Colonic mucosa (tissue), 4 donors: ENCODE measurements around the gene SLC9A9. TPM values are rescaled to one million over a fixed set of nuclear protein-coding genes. Genes with fewer than 3 reads are reported as not detected.

Source experiments
- DNase-seq: peaks from one replicate; pipeline ENCODE4 v3.0.0-alpha.2; 2020
- H3K27ac ChIP-seq: fragments of 200-600 bp; one replicate; pipeline ENCODE4 v1.8.0; 2021
- H3K27me3 ChIP-seq: fragments of 200-600 bp; one replicate; pipeline ENCODE4 v1.8.0; 2021
- H3K36me3 ChIP-seq: fragments of 200-600 bp; one replicate; pipeline ENCODE4 v1.8.0; 2021
- H3K4me1 ChIP-seq: fragments of 200-600 bp; one replicate; pipeline ENCODE4 v1.8.0; 2021; ENCODE audit warnings: mild to moderate bottlenecking
- H3K4me3 ChIP-seq: fragments of 200-600 bp; one replicate; pipeline ENCODE4 v1.8.0; 2021
- H3K9ac ChIP-seq, 2 donors: one replicate each; pipeline ENCODE4 v1.7.0; 2013; ENCODE audit warnings: control low read depth in 2 of 2, low read depth in 2 of 2, low read length in 2 of 2
- H3K9me3 ChIP-seq: fragments of 200-600 bp; one replicate; pipeline ENCODE4 v1.8.0; 2021
- CTCF ChIP-seq: fragments of 200-600 bp; IDR thresholded peaks from one replicate; pipeline ENCODE4 v1.8.0; 2022; ENCODE audit warnings: antibody characterized with exemption, mild to moderate bottlenecking
- intact Hi-C: fragments of 100-400 bp; cut with DNase I; formaldehyde crosslinking; loops from one replicate; pipeline ENCODE4 v1.14.1; 2022
- total RNA-seq, 2 donors: library from RNA; stranded (reverse); fragmentation: NEBNext Ultra II Directional in 1 of 2; extraction: Animal tissue kit (Norgen Biotek cat#: 25700) in 1 of 2; gene quantifications; one replicate each; pipeline ENCODE4 v1.2.1, GENCODE V29; 2021
- donor health status: healthy.
- donor health status: DM: no; HTN: no; CAD: no.
- donor health status: DM: no; HTN: no; CAD: no.

The SLC9A9 gene
- total RNA-seq, 2 donors from 2014 or later: 2.5 to 6.5 TPM

- Histone ChIP-seq H3K4me3 (no peak overlapping the region), H3K4me1 (no peaks in the 10 kb centered on the region), H3K36me3 (no peaks in the 10 kb centered on the region), H3K9ac (no peak overlapping the region), H3K9me3 (no peaks in the 10 kb centered on the region), H3K27ac (no peak overlapping the region), H3K27me3 (no peaks in the 10 kb centered on the region)
- TF ChIP-seq CTCF: no peak
- intact Hi-C loops: no loop called here
- DNase-seq: no peak
Measured at GRCh38 chr3:143243686-143244085, 604.6 kb downstream of the SLC9A9 start.

GRCh38 chr3:143242691-143243090 is 605.6 kb downstream of the SLC9A9 start:
- Histone ChIP-seq H3K36me3 (no peaks in the 10 kb centered on the region), H3K4me3 (no peak overlapping the region), H3K9me3 (no peaks in the 10 kb centered on the region), H3K4me1 (no peaks in the 10 kb centered on the region), H3K27me3 (no peaks in the 10 kb centered on the region), H3K27ac (no peak overlapping the region), H3K9ac (no peak overlapping the region)
- DNase-seq: no peak
- no peak for TF ChIP-seq CTCF
- intact Hi-C loops: no loop called here

GRCh38 chr3:143242101-143242500 is 606.2 kb downstream of the SLC9A9 start:
- Histone ChIP-seq H3K9me3 (no peaks in the 10 kb centered on the region), H3K9ac (no peak overlapping the region), H3K27me3 (no peaks in the 10 kb centered on the region), H3K4me3 (no peak overlapping the region), H3K36me3 (no peaks in the 10 kb centered on the region), H3K4me1 (no peaks in the 10 kb centered on the region), H3K27ac (no peak overlapping the region)
- no peak for DNase-seq
- TF ChIP-seq CTCF: no peak
- intact Hi-C loops: no loop called here

GRCh38 chr3:143241481-143241951 is 606.8 kb downstream of the SLC9A9 start:
- H3K36me3 ChIP-seq: no peaks in the 10 kb centered on the region
- H3K9ac ChIP-seq: no peak overlapping the region
- no peaks in the 10 kb centered on the region for H3K27me3 ChIP-seq
- no peak for DNase-seq
- intact Hi-C loops: no loop called here
- H3K4me3 ChIP-seq: no peak overlapping the region
- H3K4me1 ChIP-seq: no peaks in the 10 kb centered on the region
- TF ChIP-seq CTCF: no peak
- no peaks in the 10 kb centered on the region for H3K9me3 ChIP-seq
- H3K27ac ChIP-seq: no peak overlapping the region

- Histone ChIP-seq H3K27ac (no peak overlapping the region), H3K27me3 (no peaks in the 10 kb centered on the region), H3K4me3 (no peak overlapping the region), H3K36me3 (no peaks in the 10 kb centered on the region), H3K9ac (no peak overlapping the region), H3K4me1 (no peaks in the 10 kb centered on the region), H3K9me3 (no peaks in the 10 kb centered on the region)
- TF ChIP-seq CTCF: no peak
- no peak for DNase-seq
- intact Hi-C loops: no loop called here
Measured at GRCh38 chr3:143240886-143241285, 607.4 kb downstream of the SLC9A9 start.

- H3K9ac ChIP-seq: no peak overlapping the region
- H3K9me3 ChIP-seq: no peaks in the 10 kb centered on the region
- H3K4me1 ChIP-seq: no peaks in the 10 kb centered on the region
- TF ChIP-seq CTCF: no peak
- H3K36me3 ChIP-seq: no peaks in the 10 kb centered on the region
- DNase-seq: no peak
- H3K27ac ChIP-seq: no peak overlapping the region
- H3K27me3 ChIP-seq: no peaks in the 10 kb centered on the region
- no peak overlapping the region for H3K4me3 ChIP-seq
- intact Hi-C loops: no loop called here
Measured at GRCh38 chr3:143239031-143239430, 609.2 kb downstream of the SLC9A9 start.
